ENCODE measurements around the gene ITGB2.

The ITGB2 gene

DNA sequence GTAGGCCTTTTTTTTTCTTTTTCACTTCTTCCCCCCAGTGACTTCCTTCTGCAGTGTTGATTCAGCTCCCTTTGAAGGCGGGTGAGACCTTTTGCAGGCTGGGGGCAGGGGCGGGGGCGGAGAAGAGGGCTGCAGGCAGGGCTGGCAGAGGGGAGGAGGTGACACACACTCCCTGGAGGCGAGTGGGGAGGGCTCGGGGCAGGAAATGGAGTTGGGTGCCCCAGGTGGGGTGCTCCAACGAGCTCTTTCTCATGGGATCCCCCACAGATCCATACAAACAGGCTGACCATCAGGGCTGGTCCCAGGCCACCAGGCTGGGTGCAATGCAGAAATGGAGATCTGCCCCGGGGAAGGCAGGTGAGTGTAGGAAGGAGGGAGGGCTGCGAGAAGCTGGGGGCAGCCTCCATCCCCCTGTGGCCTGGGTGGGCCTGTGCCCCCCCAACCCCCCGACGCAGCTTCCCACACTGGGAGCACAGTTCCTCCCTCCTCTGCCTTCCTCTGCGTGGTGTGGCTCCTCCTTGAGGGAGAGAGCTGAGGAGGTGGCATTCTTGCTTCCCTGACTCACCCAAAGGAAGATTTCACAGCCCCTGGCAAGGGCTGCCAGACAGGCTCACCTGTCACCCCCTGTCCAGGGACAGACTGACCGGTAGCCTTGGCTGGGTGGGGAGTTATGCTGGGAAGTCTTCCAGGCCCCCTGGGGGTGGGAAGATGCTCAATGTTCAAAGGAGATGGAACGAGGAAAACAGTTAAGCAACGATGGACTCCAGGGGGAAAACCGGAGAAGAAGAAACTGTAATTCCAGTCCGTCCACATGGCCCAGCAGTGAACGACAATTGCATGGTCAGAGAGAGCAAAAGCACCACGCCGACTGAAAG is 7.1 kb upstream of the ITGB2 start:
- no peaks in the 10 kb centered on the region for H3K36me3 ChIP-seq (ENCODE audit: insufficient read depth, low read length)
- peaks cover 20% of the 10 kb centered on the region for H3F3A ChIP-seq (ENCODE audit: low read depth)
- peak overlapping the region; percentile 72 for H3K4me3 ChIP-seq (ENCODE audit: low read length, poor library complexity, severe bottlenecking)
- 0 out of 2 replicates have a peak overlapping the region, but pooled peaks have one; percentile 12 for H2AFZ ChIP-seq (ENCODE audit: low read length)
- no peaks in the 10 kb centered on the region for H4K20me1 ChIP-seq (ENCODE audit: insufficient read depth, low read length, poor library complexity, severe bottlenecking)
- peak overlapping the region; percentile 86 for H3K9ac ChIP-seq (ENCODE audit: low read depth, low read length, poor library complexity, severe bottlenecking)
- TF ChIP-seq EZH2phosphoT487 (IDR thresholded peaks at IDR 0.05; ENCODE audit: borderline replicate concordance) = no peak
- TF ChIP-seq, protein P1, sequence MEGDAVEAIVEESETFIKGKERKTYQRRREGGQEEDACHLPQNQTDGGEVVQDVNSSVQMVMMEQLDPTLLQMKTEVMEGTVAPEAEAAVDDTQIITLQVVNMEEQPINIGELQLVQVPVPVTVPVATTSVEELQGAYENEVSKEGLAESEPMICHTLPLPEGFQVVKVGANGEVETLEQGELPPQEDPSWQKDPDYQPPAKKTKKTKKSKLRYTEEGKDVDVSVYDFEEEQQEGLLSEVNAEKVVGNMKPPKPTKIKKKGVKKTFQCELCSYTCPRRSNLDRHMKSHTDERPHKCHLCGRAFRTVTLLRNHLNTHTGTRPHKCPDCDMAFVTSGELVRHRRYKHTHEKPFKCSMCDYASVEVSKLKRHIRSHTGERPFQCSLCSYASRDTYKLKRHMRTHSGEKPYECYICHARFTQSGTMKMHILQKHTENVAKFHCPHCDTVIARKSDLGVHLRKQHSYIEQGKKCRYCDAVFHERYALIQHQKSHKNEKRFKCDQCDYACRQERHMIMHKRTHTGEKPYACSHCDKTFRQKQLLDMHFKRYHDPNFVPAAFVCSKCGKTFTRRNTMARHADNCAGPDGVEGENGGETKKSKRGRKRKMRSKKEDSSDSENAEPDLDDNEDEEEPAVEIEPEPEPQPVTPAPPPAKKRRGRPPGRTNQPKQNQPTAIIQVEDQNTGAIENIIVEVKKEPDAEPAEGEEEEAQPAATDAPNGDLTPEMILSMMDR (conservative IDR thresholded peaks at IDR 0.05; ENCODE audit: low read length) = no peak
- H3K4me2 ChIP-seq (ENCODE audit: low read depth, low read length, poor library complexity, severe bottlenecking) = peak overlapping the region; percentile 95
- H3K4me1 ChIP-seq (ENCODE audit: insufficient read depth, low read length, poor library complexity, severe bottlenecking) = peaks cover 75% of the 10 kb centered on the region
- H3K79me2 ChIP-seq (ENCODE audit: insufficient read depth, low read length) = peaks cover 8% of the 10 kb centered on the region; the same call in 1 of the 2 replicates
- no peaks in the 10 kb centered on the region for H3K9me2 ChIP-seq (replicated peaks; ENCODE audit: low read depth, low read length)
- no peaks in the 10 kb centered on the region for H3K27me3 ChIP-seq (ENCODE audit: insufficient read depth, low read length, poor library complexity, severe bottlenecking)
- no peaks in the 10 kb centered on the region for H3K9me3 ChIP-seq (ENCODE audit: insufficient read depth, low read depth, low read length)

DNA sequence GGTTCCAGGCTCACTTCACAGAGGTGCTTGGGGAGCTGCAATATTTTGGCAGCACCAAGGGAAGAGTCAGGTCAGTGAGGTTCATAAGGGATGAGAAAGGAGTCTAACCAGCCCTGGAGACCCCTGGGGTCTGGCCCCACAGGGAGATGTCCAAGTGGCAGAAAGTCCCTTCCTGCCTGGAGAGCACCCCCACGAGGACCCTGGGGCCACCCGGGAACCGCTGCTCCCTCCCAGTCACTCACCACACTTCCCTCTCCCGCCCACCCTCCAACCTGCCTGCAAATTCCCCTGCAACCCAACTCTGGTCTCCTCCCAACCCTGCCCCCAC is 6.5 kb upstream of the ITGB2 start:
- peak overlapping the region; percentile 72 for H3K4me3 ChIP-seq (ENCODE audit: low read length, poor library complexity, severe bottlenecking)
- peaks cover 8% of the 10 kb centered on the region; the same call in 1 of the 2 replicates for H3K79me2 ChIP-seq (ENCODE audit: insufficient read depth, low read length)
- peaks cover 73% of the 10 kb centered on the region for H3K4me1 ChIP-seq (ENCODE audit: insufficient read depth, low read length, poor library complexity, severe bottlenecking)
- H2AFZ ChIP-seq (ENCODE audit: low read length) = no peak overlapping the region; the same call in 1 of the 2 replicates
- no peaks in the 10 kb centered on the region for H3K9me2 ChIP-seq (replicated peaks; ENCODE audit: low read depth, low read length)
- H3K9ac ChIP-seq (ENCODE audit: low read depth, low read length, poor library complexity, severe bottlenecking) = peak overlapping the region; percentile 86
- peaks cover 24% of the 10 kb centered on the region for H3F3A ChIP-seq (ENCODE audit: low read depth)
- TF ChIP-seq EZH2phosphoT487 (IDR thresholded peaks at IDR 0.05; ENCODE audit: borderline replicate concordance) = no peak
- TF ChIP-seq, protein P1 (conservative IDR thresholded peaks at IDR 0.05; ENCODE audit: low read length) = no peak
- no peaks in the 10 kb centered on the region for H3K36me3 ChIP-seq (ENCODE audit: insufficient read depth, low read length)
- peak overlapping the region; percentile 95 for H3K4me2 ChIP-seq (ENCODE audit: low read depth, low read length, poor library complexity, severe bottlenecking)
- H3K9me3 ChIP-seq (ENCODE audit: insufficient read depth, low read depth, low read length) = no peaks in the 10 kb centered on the region
- H3K27me3 ChIP-seq (ENCODE audit: insufficient read depth, low read length, poor library complexity, severe bottlenecking) = no peaks in the 10 kb centered on the region
- H4K20me1 ChIP-seq (ENCODE audit: insufficient read depth, low read length, poor library complexity, severe bottlenecking) = no peaks in the 10 kb centered on the region

DNA sequence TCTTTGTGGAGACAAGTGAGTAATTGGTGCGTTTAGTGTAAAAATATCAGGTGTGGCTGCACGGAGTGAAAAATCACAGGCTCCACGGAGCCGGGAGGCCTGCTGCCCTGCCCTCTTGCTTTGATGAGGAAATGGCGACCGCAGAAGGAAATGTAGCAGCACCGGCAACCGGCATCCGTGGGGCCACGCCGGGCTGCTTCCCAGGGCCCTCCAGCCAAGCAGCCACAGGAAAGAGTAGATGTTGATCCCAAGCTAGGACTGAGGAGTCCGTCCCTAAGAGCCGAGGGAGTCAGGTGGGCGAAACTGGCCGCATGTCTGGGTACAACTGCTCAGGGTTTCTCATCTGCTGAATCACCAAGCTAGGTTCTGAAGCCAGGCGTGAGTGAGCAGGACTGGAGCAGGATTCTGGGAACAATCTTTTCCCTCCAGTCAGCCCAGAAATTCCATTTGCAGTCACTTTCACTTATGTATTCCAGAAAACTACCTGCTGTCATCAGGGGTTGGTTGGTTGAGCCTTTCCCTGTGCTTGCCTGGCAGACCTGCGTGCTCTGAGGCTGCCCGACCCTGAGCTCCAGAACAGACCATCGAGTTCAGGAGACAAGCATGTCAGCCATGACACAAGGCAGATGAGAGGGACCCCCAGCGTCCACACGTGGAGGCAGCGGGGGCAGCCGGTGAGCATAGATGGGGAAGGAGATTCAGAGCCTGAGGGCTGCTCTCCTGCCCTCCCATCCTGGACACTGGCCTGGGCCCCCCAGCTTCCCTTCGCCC is 5.8 kb upstream of the ITGB2 start:
- Histone ChIP-seq H3K79me2 (ENCODE audit: insufficient read depth, low read length) (peaks cover 8% of the 10 kb centered on the region; the same call in 1 of the 2 replicates), H2AFZ (ENCODE audit: low read length) (peak overlapping the region; percentile 15; the same call in 1 of the 2 replicates), H3K27me3 (ENCODE audit: insufficient read depth, low read length, poor library complexity, severe bottlenecking) (no peaks in the 10 kb centered on the region), H3F3A (ENCODE audit: low read depth) (peaks cover 24% of the 10 kb centered on the region), H3K9me2 (replicated peaks; ENCODE audit: low read depth, low read length) (no peaks in the 10 kb centered on the region), H3K9ac (ENCODE audit: low read depth, low read length, poor library complexity, severe bottlenecking) (peak overlapping the region; percentile 86), H3K4me1 (ENCODE audit: insufficient read depth, low read length, poor library complexity, severe bottlenecking) (peaks cover 66% of the 10 kb centered on the region), H3K36me3 (ENCODE audit: insufficient read depth, low read length) (no peaks in the 10 kb centered on the region), H3K4me2 (ENCODE audit: low read depth, low read length, poor library complexity, severe bottlenecking) (peak overlapping the region; percentile 95), H3K4me3 (ENCODE audit: low read length, poor library complexity, severe bottlenecking) (peak overlapping the region; percentile 72), H4K20me1 (ENCODE audit: insufficient read depth, low read length, poor library complexity, severe bottlenecking) (no peaks in the 10 kb centered on the region), H3K9me3 (ENCODE audit: insufficient read depth, low read depth, low read length) (no peaks in the 10 kb centered on the region)
- no peak for TF ChIP-seq EZH2phosphoT487 (IDR thresholded peaks at IDR 0.05; ENCODE audit: borderline replicate concordance)
- TF ChIP-seq, protein P1 (conservative IDR thresholded peaks at IDR 0.05; ENCODE audit: low read length) = no peak

All from Loucy (cell line).